NCI-H146 treated with DMSO at 0.1 percent for 48 hours (cell line): ENCODE results near the gene NAGK.
"Not testable (repeated sequence)": the region's sequence is repeated elsewhere in the genome, so short reads cannot be mapped to it uniquely, and the experiment has no call there.

Experiments
- DNase-seq: peaks from one replicate; lab custom pipeline; 2025; ENCODE audit not compliant: unreplicated experiment; lab: John Stamatoyannopoulos, UW

Gene NAGK

DNA sequence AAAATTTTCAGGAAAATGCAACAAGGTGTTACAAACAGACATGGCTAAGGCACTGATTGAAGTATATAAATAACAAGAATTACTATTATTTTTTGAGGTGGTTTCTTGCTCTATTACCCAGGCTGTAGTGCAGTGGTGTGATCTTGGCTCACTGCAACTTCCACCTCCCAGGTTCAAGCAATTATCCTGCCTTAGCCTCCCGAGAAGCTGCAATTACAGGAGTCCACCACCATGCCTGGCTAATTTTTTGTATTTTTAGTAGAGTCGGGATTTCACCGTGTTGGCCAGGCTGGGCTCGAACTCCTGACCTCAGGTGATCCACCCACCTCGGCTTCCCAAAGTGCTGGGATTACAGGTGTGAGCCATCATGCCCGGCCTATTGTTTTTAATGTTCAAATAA, 38.0 kb downstream of the NAGK start:
- DNase-seq = not testable (repeated sequence)

DNA sequence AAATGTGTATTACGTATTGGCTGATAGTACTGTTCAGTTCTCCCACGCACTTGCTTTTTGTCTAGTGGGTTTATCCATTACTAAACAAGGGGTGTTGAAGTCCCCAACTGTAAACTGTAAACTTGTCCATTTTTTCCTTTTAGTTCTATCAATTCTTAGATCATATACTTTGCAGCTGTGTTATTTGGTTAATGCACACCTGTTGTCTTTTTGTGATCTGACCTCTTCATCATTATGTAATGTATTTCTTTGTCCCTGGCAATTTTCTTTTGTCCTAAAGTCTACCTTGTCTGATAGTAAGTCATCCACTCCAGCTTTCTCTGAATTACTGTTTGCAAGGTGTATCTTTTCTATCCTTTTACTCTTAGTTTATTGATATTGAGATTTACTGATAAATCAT, 39.6 kb downstream of the NAGK start:
- DNase-seq = no peak

DNA sequence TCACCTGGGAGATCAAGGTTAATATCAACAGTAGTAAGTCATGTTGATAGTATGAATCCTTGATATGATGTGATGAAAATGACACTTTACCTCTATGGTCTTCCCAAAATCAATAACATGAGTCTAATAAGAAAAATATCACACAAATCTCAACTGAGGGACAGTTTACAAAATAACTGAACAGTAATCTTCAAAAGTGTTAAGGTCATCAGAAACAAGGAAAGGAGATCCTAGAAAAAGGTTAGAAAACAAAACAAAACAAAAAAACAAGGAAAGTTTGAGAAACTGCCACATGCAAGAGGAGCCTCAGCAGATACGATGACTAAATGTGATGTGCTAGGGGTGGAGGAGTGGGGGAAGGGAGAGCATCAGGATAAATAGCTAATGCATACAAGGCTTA, 45.4 kb downstream of the NAGK start:
- DNase-seq = no peak

DNA sequence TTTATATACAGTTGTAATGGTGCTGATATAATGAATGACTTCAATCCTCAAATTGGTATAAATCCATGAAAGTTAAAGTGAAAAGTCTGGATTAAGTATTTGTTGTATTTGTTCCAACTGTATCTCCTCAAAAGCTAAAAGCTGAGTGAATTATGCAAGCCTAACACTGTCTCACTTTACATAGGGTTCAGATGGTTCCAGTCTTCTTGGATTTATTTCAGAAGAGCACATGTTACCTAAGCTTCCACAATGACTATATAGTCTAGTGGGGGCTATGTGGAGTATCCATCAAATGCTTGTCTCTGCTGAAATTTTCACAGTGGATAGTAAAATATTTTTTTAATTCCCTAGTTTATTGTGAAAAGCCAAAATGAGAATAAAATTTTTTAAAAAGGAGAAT, 48.6 kb downstream of the NAGK start:
- DNase-seq = no peak

DNA sequence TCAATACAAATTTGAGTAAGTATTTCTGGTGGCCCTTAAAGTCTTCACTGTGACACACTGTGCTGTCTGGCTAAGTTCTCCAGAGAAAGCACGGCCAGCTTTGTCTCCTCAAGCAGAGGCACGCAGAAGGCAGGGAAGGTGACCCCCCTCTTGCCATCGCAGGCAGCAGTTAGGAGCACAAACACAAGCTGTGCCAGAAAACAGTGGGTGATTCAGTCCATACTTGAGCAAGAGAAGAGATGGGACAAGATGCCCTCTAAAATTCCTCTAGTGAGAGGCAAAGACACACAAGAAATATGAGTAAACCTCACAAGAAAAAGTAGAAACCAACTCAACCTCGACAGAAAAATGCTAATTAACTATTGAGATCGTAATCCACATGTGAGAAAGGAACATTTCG, 51.7 kb downstream of the NAGK start:
- no peak for DNase-seq

DNA sequence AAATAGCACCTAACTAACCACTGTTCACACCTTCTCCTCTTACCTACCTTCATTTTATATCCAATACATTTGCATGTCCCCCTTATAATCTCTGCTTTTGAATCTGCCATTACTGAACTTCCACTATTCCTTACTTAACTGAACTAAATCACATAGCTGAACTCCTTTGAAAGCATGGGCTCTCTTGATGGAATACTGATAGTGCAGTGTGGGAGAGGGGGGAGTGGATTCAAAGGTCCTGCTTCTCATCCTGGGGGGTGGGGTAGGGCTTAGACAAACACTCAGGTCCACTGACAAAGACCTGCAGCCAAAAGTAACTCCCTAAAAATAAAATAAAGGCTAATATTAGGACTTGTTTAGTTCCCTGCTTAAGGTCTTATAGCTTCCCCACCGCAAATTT, 53.0 kb downstream of the NAGK start:
- no peak for DNase-seq

DNA sequence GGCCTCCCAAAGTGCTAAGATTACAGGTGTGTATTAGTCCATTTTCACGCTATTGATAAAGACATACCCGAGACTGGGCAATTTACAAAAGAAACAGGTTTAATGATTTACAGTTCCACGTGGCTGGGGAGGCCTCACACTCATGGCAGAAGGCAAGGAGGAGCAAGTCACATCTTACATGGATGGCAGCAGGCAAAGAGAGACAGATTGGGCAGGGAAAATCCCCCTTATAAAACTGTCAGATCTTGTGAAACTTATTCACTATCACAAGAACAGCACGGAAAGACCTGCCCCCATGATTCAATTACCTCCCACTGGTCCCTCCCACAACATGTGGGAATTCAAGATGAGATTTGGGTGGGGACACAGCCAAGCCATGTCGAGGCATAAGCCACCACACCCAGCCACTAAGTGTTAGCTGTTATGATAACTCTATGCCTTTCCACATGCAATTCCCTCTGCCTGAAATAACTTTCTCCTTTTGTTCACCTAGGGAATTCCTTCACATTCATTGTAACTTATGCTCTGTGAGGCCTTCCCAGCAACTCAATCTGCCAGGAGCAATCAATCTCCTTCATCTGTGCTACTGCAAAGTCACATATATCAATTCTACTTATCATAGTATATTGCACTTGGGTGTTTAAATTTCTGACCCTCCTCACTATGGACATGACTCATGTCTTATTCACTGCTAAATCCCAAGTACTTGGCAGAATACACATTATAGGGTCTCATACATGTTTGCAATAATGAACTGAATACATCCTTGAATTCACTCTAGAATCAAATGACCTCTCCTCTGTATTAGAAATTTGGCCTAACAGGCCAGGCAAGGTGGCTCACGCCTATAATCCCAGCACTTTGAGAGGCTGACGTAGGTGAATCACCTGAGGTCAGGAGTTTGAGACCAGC, 54.2 kb downstream of the NAGK start:
- no peak for DNase-seq

DNA sequence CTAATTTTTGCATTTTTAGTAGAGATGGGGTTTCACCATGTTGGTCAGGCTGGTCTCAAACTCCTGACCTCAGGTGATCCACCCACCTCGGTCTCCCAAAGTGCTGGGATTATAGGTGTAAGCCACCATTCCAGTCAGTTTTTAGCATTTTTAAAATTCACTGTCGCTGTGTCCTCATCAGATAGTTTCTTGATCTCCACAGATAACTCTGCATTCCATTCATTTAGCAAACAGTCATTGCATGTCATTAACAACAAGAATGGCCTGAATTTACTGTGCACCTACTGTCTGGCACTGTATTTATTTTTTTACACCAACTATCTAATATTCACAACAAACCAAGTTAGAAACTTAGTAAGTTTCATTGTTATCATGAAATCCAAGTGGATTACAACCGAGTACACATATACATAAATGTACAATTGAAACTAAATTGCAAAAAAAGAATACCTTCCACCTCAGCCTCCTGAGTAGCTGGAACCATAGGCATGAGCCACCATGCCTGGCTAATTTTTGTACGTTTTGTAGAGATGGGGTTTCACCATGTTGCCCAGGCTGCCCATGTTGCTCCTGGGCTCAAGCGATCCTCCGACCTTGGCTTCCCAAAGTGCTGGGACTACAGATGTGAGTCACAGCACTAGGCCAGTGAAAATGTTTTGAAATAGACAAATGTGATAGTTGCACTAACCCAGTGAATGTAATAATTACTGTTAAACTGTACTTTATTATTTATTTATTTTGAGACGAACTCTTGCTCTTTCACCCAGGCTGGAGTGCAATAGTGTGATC, 57.3 kb downstream of the NAGK start:
- DNase-seq = no peak

DNA sequence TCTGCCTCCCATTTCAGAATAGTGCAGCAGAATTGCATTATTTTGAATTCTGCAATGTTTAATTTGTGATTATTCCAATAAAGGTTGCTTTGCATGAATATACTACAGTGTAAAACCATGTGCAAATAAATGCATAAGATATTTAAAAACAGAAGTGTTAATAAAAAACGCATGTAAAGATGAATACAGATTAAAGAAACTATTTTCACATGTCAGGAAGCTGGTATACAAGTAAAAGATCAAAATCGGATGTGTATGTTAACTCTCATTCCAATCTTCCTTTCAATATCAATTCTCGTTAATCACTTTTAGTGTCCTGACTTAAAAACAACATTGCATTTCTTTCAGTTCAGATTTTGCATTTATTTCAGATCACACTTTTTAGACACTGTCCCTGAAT, 58.5 kb downstream of the NAGK start:
- no peak for DNase-seq
